Hematopoietic multipotent progenitor cell treated with erythropoietin and hydrocortisone succinate and interleukin-3 and kit ligand, for 15 days (in vitro differentiated cells): Measurements from ENCODE around the gene FAM193A.
"Not testable (repeated sequence)": the region's sequence is repeated elsewhere in the genome, so short reads cannot be mapped to it uniquely, and the experiment has no call there.

Experiments
- DNase-seq: peaks from one replicate; pipeline ENCODE4 v3.0.0-alpha.2; 2015; ENCODE audit warnings: low spot score

Gene FAM193A

GRCh38 chr4:2536193-2537010 is at the start of gene FAM193A:
Gene FAM193A (plus strand): TSS chr4:2536647. CDS start chr4:2536916, 269 bp downstream.
- DNase-seq = peak; percentile 98

GRCh38 chr4:2486981-2487380 is 49.5 kb upstream of the FAM193A start:
- DNase-seq = no peak

GRCh38 chr4:2487632-2488031 is 48.8 kb upstream of the FAM193A start:
- DNase-seq = no peak

- DNase-seq = no peak
Measured at GRCh38 chr4:2489081-2489805, 47.2 kb upstream of the FAM193A start.

- DNase-seq = no peak
Measured at GRCh38 chr4:2489841-2490552, 46.5 kb upstream of the FAM193A start.

- no peak for DNase-seq
Measured at GRCh38 chr4:2492970-2493369, 43.5 kb upstream of the FAM193A start.

GRCh38 chr4:2494992-2495391 is 41.5 kb upstream of the FAM193A start:
- DNase-seq = no peak

GRCh38 chr4:2497324-2497723 is 39.1 kb upstream of the FAM193A start:
- DNase-seq = no peak

- no peak for DNase-seq
Measured at GRCh38 chr4:2497931-2498330, 38.5 kb upstream of the FAM193A start.

GRCh38 chr4:2500547-2500946 is 35.9 kb upstream of the FAM193A start:
- no peak for DNase-seq

GRCh38 chr4:2501034-2501594 is 35.3 kb upstream of the FAM193A start:
- DNase-seq = no peak

- DNase-seq = no peak
Measured at GRCh38 chr4:2503809-2504208, 32.6 kb upstream of the FAM193A start.

- DNase-seq = no peak
Measured at GRCh38 chr4:2507259-2507658, 29.2 kb upstream of the FAM193A start.

- no peak for DNase-seq
Measured at GRCh38 chr4:2507855-2508254, 28.6 kb upstream of the FAM193A start.

GRCh38 chr4:2510351-2511259 is 25.8 kb upstream of the FAM193A start:
- DNase-seq = no peak

- no peak for DNase-seq
Measured at GRCh38 chr4:2511645-2512131, 24.8 kb upstream of the FAM193A start.

- DNase-seq = no peak
Measured at GRCh38 chr4:2512396-2513135, 23.9 kb upstream of the FAM193A start.

- DNase-seq = not testable (repeated sequence)
Measured at GRCh38 chr4:2514193-2514592, 22.3 kb upstream of the FAM193A start.

GRCh38 chr4:2514944-2515343 is 21.5 kb upstream of the FAM193A start:
- DNase-seq = not testable (repeated sequence)

GRCh38 chr4:2515830-2516550 is 20.5 kb upstream of the FAM193A start:
- no peak for DNase-seq
